Tibial artery (tissue), 4 donors: ENCODE results near the gene PPP1R14C.

Experiments
- DNase-seq, 2 donors: peaks; one replicate each; pipeline ENCODE4 v3.0.0-alpha.2; 2019
- H3K27ac ChIP-seq, 2 donors: fragments of 200-600 bp; sonication (generic) in 1 of 2; 1 replicate in 1 of 2; 2 replicates in 1 of 2; pipeline ENCODE4 v1.5.1; 2018 to 2019; ENCODE audit warnings: mild to moderate bottlenecking in 1 of 2
- H3K27me3 ChIP-seq, 2 donors: fragments of 200-600 bp; sonication (generic) in 1 of 2; one replicate each; pipeline versions ENCODE4 v1.5.1 to v1.6.0; 2016 to 2019
- H3K36me3 ChIP-seq, 3 donors: fragments of 200-600 bp; sonication (generic) in 2 of 3; one replicate each; pipeline ENCODE4 v1.5.1; 2016 to 2019; ENCODE audit warnings: mild to moderate bottlenecking in 2 of 3
- H3K4me1 ChIP-seq, 4 donors: fragments of 200-600 bp; sonication (generic) in 2 of 4; 1 replicate in 3 of 4; 2 replicates in 1 of 4; pipeline ENCODE4 v1.5.1; 2016 to 2019
- H3K4me3 ChIP-seq, 2 donors: fragments of 200-600 bp; sonication (generic) in 1 of 2; 1 replicate in 1 of 2; 2 replicates in 1 of 2; pipeline ENCODE4 v1.5.1; 2018 to 2019; ENCODE audit warnings: mild to moderate bottlenecking in 2 of 2
- H3K9me3 ChIP-seq, 3 donors: fragments of 200-600 bp; sonication (generic) in 1 of 3; one replicate each; pipeline ENCODE4 v1.5.1; 2016 to 2019
- CTCF ChIP-seq, 2 experiments: fragments of 200-600 bp in 1 of 2; fragments of 450-650 bp in 1 of 2; IDR thresholded peaks; one replicate each; pipeline ENCODE4 v1.5.1; 2017 to 2019; ENCODE audit warnings: antibody characterized with exemption in 2 of 2, mild to moderate bottlenecking in 1 of 2, moderate library complexity in 1 of 2
- intact Hi-C: fragments of 100-400 bp; cut with DNase I; formaldehyde crosslinking; loops from one replicate; pipeline ENCODE4 v1.15.0; 2023; ENCODE audit warnings: low total_unique reads

The PPP1R14C gene

GRCh38 chr6:150145427-150145826, 2.6 kb downstream of the PPP1R14C start:
- DNase-seq: no peak
- Histone ChIP-seq H3K36me3 (no peaks in the 10 kb centered on the region), H3K27me3 (peaks cover 0 to 64% of the 10 kb centered on the region in 2 donors), H3K27ac (no peak overlapping the region), H3K4me1 (peaks cover 0 to 26% (median 18%) of the 10 kb centered on the region in 4 donors), H3K9me3 (no peaks in the 10 kb centered on the region), H3K4me3 (no peak overlapping the region)
- intact Hi-C loops: no loop called here
- TF ChIP-seq CTCF (IDR thresholded peaks at IDR 0.05): no peak

- Histone ChIP-seq H3K36me3 (no peaks in the 10 kb centered on the region), H3K4me3 (no peak overlapping the region), H3K4me1 (peaks cover 0 to 26% (median 18%) of the 10 kb centered on the region in 4 donors), H3K27ac (no peak overlapping the region), H3K27me3 (peaks cover 0 to 61% of the 10 kb centered on the region in 2 donors), H3K9me3 (no peaks in the 10 kb centered on the region)
- TF ChIP-seq CTCF (IDR thresholded peaks at IDR 0.05): no peak
- no peak for DNase-seq
- intact Hi-C loops: no loop called here
Observed at GRCh38 chr6:150145830-150146229, 3.0 kb downstream of the PPP1R14C start.

GRCh38 chr6:150146436-150146835, 3.6 kb downstream of the PPP1R14C start:
- Histone ChIP-seq H3K27ac (no peak overlapping the region), H3K36me3 (no peaks in the 10 kb centered on the region), H3K9me3 (no peaks in the 10 kb centered on the region), H3K4me1 (peaks cover 0 to 26% (median 18%) of the 10 kb centered on the region in 4 donors), H3K27me3 (peaks cover 0 to 55% of the 10 kb centered on the region in 2 donors), H3K4me3 (no peak overlapping the region)
- no peak for DNase-seq
- TF ChIP-seq CTCF (IDR thresholded peaks at IDR 0.05): no peak
- intact Hi-C loops: no loop called here

GRCh38 chr6:150149146-150149545, 6.3 kb downstream of the PPP1R14C start:
- no peak for TF ChIP-seq CTCF (IDR thresholded peaks at IDR 0.05)
- H3K4me1 ChIP-seq: peaks cover 0 to 1% (median 0%) of the 10 kb centered on the region in 4 donors
- no peaks in the 10 kb centered on the region for H3K9me3 ChIP-seq
- intact Hi-C loops: no loop called here
- no peaks in the 10 kb centered on the region for H3K36me3 ChIP-seq
- H3K27me3 ChIP-seq: peaks cover 0 to 38% of the 10 kb centered on the region in 2 donors
- H3K27ac ChIP-seq: no peak overlapping the region
- no peak overlapping the region for H3K4me3 ChIP-seq
- DNase-seq: no peak

- no peak for DNase-seq
- TF ChIP-seq CTCF (IDR thresholded peaks at IDR 0.05): no peak
- no peaks in the 10 kb centered on the region for H3K9me3 ChIP-seq
- intact Hi-C loops: no loop called here
- H3K27ac ChIP-seq: no peak overlapping the region
- H3K36me3 ChIP-seq: no peaks in the 10 kb centered on the region
- no peak overlapping the region for H3K4me3 ChIP-seq
- H3K4me1 ChIP-seq: no peaks in the 10 kb centered on the region
- H3K27me3 ChIP-seq: peaks cover 0 to 27% of the 10 kb centered on the region in 2 donors
Observed at GRCh38 chr6:150150458-150150820, 7.6 kb downstream of the PPP1R14C start.
